Heart right ventricle (tissue), 16 donors: Measurements from ENCODE around the gene TMEFF2. TPM values are rescaled to one million over a fixed set of nuclear protein-coding genes. Genes with fewer than 3 reads are reported as not detected.
A peak's percentile ranks its signal among the peaks of the same experiment; 100 is the strongest.

Experiments used
- ATAC-seq, 8 donors: fragments of 200-7000 bp; cut with Tn5 transposase; one replicate each; pipeline ENCODE4 v1.9.1; 2020; ENCODE audit warnings: mild to moderate bottlenecking in 8 of 8, moderate library complexity in 8 of 8, moderate number of reproducible peaks in 1 of 8
- DNase-seq, 2 donors: peaks; one replicate each; pipeline ENCODE4 v3.0.0-alpha.2; 2020
- H3K27ac ChIP-seq, 10 donors: fragments of 200-600 bp; sonication (generic) in 2 of 10; one replicate each; pipeline versions ENCODE4 v1.5.0 to v1.8.0; 2020 to 2022; ENCODE audit warnings: mild to moderate bottlenecking in 3 of 10
- H3K27me3 ChIP-seq, 7 donors: fragments of 200-600 bp; one replicate each; pipeline ENCODE4 v1.8.0; 2021 to 2022; ENCODE audit warnings: mild to moderate bottlenecking in 2 of 7
- H3K36me3 ChIP-seq, 9 donors: fragments of 200-600 bp; sonication (generic) in 1 of 9; one replicate each; pipeline versions ENCODE4 v1.5.0 to v1.8.0; 2020 to 2022; ENCODE audit warnings: mild to moderate bottlenecking in 2 of 9
- H3K4me1 ChIP-seq, 9 donors: fragments of 200-600 bp; sonication (generic) in 1 of 9; one replicate each; pipeline versions ENCODE4 v1.5.0 to v1.8.0; 2020 to 2022; ENCODE audit warnings: mild to moderate bottlenecking in 4 of 9
- H3K4me3 ChIP-seq, 10 donors: fragments of 200-600 bp; sonication (generic) in 2 of 10; one replicate each; pipeline versions ENCODE4 v1.5.0 to v1.8.0; 2020 to 2022; ENCODE audit warnings: mild to moderate bottlenecking in 7 of 10, moderate library complexity in 2 of 10
- H3K9me3 ChIP-seq, 11 donors: fragments of 200-600 bp in 10 of 11; sonication (generic) in 2 of 11; one replicate each; pipeline versions ENCODE4 v1.5.0 to v1.8.0; 2013 to 2022; ENCODE audit warnings: mild to moderate bottlenecking in 2 of 11, control low read depth in 1 of 11, moderate library complexity in 1 of 11
- WGBS, 2 donors: extraction: QIAGEN DNeasy Blood & Tissue Kit; methylation state at CpG; one replicate each; pipeline ENCODE4 v1.1.7; 2013; ENCODE audit warnings: inconsistent platforms in 1 of 2; 5-methylcytosine and 5-hydroxymethylcytosine counted together
- intact Hi-C, 10 donors: fragments of 100-400 bp; cut with DNase I; formaldehyde crosslinking; loops; one replicate each; pipeline versions ENCODE4 v1.11.1 to v1.14.2; 2022
- polyA plus RNA-seq, 2 donors: library from polyadenylated mRNA; stranded (reverse); fragments of 200-250 nt; gene quantifications; one replicate each; pipeline ENCODE4 v1.2.3, GENCODE V29; 2013
- total RNA-seq, 10 donors: library from RNA; stranded (reverse); fragmentation: NEBNext Ultra II Directional in 3 of 10; extraction: Animal tissue kit (Norgen Biotek cat#: 25700) in 3 of 10; gene quantifications; one replicate each; pipeline versions ENCODE4 v1.2.1 to v1.2.4, GENCODE V29; 2021 to 2023
- TF ChIP-seq, protein P1 (sequence below), 9 donors: fragments of 200-600 bp; sonication (generic) in 2 of 9; IDR thresholded peaks; one replicate each; pipeline versions ENCODE4 v1.5.0 to v1.8.0; 2021 to 2022; ENCODE audit warnings: antibody characterized with exemption in 9 of 9, mild to moderate bottlenecking in 5 of 9, moderate library complexity in 1 of 9
- donor health status: Arrhythmogenic right ventricular cardiomyopathy.
- donor health status: ischemic (EF 13 %, LVEDD 7.1; RV severe dilation, severe dysfunction).
- donor health status: healthy with polysubstance abuse.
- donor health status: DM: no; HTN: yes; CAD: no.
- donor health status: DM: no; HTN: no; CAD: no.
- donor health status: ischemic (EF 25% LVEDD 6.9; RV normal size, moderate dysfunction).
- donor health status: ischemic (EF 25% LVEDD 5.7; RV mildly dilated, moderate dysfunction).
- donor health status: healthy.
- donor health status: DM: yes; HTN: yes; CAD: no.
- donor health status: Ischemic cardiomyopathy.
- donor health status: ischemic (EF 35%, LVEDD 5.7; RV mildly dilated, moderate dysfunction).
- donor health status: nonischemic (EF 11% LVEDD 7.7; RV severe dilation, severe dysfunction).
- donor health status: DM: yes; HTN: yes; CAD: no.
- donor health status: PGD.
- donor health status: ischemic (EF 29% LVEDD 5.4; RV normal size, mild dysfunction).
- donor health status: nonischemic (EF 23%, LVEDD 6.1; RV moderate dilation, normal function).

TMEFF2 gene
- total and polyA plus RNA-seq, 12 donors = 0.09 to 0.41 (median 0.17) TPM; not detected in 8

DNA sequence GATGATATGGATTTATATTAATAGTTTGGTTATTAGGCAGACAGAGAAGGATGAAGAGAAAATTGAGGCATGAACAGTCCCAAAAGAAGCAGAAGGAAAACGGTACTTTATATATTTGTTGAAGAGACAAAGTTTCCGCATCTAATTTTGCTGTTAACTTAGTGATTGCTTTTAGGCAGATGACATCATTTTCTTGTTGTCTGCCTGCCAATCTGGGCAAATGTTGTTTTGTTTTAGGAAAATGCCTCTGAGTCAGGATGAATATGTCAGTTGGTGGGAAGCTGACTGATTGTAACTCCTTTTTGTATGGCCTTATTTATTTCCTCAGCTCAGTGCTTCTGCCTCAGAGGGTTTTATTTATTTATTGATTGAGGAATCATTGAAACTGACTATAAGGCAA lies 295.3 kb downstream of the TMEFF2 start:
- WGBS, 2 donors = 58 to 62% methylated on average over 2 of the region's 2 CpGs

More for the DNA sequence above, 295.3 kb downstream of the TMEFF2 start:
- TF ChIP-seq, protein P1, sequence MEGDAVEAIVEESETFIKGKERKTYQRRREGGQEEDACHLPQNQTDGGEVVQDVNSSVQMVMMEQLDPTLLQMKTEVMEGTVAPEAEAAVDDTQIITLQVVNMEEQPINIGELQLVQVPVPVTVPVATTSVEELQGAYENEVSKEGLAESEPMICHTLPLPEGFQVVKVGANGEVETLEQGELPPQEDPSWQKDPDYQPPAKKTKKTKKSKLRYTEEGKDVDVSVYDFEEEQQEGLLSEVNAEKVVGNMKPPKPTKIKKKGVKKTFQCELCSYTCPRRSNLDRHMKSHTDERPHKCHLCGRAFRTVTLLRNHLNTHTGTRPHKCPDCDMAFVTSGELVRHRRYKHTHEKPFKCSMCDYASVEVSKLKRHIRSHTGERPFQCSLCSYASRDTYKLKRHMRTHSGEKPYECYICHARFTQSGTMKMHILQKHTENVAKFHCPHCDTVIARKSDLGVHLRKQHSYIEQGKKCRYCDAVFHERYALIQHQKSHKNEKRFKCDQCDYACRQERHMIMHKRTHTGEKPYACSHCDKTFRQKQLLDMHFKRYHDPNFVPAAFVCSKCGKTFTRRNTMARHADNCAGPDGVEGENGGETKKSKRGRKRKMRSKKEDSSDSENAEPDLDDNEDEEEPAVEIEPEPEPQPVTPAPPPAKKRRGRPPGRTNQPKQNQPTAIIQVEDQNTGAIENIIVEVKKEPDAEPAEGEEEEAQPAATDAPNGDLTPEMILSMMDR (IDR thresholded peaks at IDR 0.05) = no peak
- Histone ChIP-seq H3K36me3 (no peaks in the 10 kb centered on the region), H3K27me3 (no peaks in the 10 kb centered on the region), H3K9me3 (peaks cover 0 to 8% (median 0%) of the 10 kb centered on the region in 11 donors), H3K4me3 (no peak overlapping the region), H3K4me1 (peaks cover 0 to 24% (median 0%) of the 10 kb centered on the region in 9 donors), H3K27ac (peak overlapping the region in 1 of 10 donors; percentile 28)
- DNase-seq (no peak), ATAC-seq (peak in 1 of 8 donors; percentile 38)
- intact Hi-C loops = loop anchor here in 1 of 10 donors (10.0 kb wide), 1 partner anchor 265 kb away; no protein-coding TSS in a partner anchor
